ENCODE data around the gene CALM1.

The CALM1 gene

DNA sequence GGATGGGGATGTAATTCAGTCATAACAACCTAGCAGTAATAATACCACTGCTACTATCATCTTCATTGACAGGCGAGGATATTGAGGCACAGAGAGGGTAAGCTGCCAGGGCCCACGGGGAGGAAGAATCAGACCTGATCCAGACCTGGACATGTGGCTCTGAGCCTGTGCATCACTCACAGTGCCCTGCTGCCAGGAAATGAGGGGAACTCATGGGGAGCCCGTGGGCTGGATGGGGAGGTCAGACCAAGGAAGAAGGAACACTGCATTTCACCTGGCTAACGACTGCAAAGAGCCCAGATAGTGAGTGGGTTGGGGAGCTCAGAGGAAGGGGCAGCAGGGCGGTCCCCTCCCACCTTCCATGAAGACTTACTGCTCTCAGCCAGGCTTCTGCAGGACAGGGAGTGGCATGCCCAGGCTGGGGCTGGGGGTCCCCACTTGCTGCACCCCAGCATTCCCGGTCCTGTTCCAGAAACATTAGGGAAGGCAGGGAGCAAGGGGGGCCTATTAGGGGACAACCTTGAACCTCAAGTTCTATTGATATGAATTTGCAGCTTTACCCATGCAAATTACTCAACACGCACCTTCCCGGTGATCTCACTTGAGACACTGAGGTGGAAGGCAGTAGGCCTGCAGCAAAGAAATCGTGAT is 37.7 kb downstream of the CALM1 start:
- no peak overlapping the region for H3K4me3 ChIP-seq (ENCODE audit: low read depth, low read length)
- TF ChIP-seq, protein P1, sequence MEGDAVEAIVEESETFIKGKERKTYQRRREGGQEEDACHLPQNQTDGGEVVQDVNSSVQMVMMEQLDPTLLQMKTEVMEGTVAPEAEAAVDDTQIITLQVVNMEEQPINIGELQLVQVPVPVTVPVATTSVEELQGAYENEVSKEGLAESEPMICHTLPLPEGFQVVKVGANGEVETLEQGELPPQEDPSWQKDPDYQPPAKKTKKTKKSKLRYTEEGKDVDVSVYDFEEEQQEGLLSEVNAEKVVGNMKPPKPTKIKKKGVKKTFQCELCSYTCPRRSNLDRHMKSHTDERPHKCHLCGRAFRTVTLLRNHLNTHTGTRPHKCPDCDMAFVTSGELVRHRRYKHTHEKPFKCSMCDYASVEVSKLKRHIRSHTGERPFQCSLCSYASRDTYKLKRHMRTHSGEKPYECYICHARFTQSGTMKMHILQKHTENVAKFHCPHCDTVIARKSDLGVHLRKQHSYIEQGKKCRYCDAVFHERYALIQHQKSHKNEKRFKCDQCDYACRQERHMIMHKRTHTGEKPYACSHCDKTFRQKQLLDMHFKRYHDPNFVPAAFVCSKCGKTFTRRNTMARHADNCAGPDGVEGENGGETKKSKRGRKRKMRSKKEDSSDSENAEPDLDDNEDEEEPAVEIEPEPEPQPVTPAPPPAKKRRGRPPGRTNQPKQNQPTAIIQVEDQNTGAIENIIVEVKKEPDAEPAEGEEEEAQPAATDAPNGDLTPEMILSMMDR (IDR thresholded peaks at IDR 0.05; ENCODE audit: insufficient read depth, low read depth, low read length, missing control alignments), result no peak

DNA sequence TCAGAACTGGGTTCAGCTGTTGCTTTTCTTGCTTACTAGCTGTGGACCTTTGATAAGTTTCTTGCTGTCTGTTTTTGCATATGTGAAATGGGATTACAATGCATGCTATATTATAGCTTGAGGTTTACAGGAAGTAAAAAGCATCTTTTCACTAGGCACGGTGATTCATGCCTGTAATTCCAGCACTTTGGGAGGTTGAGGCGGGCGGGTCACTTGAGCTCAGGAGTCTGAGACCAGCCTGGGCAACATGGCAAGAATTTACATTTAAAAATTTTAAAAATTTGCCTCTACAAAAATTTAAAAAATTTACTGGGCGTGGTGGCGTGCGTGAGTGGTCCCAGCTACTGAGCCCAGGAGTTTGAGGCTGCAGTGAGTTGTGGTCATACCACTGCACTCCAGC is 42.0 kb downstream of the CALM1 start:
- DNase-seq (ENCODE audit: low read depth), result no peak
- TF ChIP-seq, protein P1 (IDR thresholded peaks at IDR 0.05; ENCODE audit: insufficient read depth, low read depth, low read length, missing control alignments), result no peak
- H3K4me3 ChIP-seq (ENCODE audit: low read depth, low read length), result no peak overlapping the region

More for the DNA sequence above, 37.7 kb downstream of the CALM1 start:
- DNase-seq (ENCODE audit: low read depth), result no peak

DNA sequence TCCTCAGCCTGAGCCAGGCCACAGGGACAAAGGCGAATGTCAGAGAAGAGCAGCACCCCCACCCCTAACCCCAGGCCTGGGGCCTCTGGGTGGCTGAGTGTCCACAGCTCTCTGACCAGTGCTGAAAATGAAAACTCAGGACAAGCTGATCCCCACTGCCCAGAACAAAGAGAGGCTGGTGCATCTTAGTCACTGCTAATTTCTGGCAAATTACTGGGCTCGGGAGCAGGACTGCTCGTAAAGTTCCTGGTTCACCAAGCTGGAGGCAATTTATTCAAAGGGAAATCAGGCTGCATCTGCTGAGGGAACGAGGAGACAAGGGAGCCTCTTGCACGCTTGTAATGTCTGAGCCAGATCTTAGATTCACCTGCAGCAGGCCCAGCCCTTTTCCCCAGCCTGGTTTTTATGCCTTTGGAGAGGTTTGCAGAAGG is 43.2 kb downstream of the CALM1 start:
- TF ChIP-seq, protein P1 (IDR thresholded peaks at IDR 0.05; ENCODE audit: insufficient read depth, low read depth, low read length, missing control alignments), result no peak
- DNase-seq (ENCODE audit: low read depth), result no peak
- H3K4me3 ChIP-seq (ENCODE audit: low read depth, low read length), result no peak overlapping the region

DNA sequence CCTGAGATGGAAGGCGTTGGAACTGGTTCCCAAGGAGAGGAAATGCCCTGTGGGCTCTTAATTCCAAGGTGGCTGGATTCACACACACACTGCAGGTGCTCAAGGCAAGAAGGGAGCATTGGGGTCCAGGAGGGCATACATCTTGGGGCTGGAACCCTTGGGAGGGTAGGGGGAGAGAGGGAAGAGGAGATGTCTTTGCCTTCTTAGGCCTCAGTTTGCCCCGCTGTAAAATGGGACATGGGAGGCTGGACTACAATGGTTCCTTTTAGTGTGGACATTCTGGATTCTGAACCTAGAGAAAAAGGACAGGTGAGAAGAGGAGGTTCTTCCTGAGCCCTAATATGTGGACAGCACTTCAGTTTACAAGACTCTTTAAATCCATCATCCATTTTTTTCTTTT is 43.8 kb downstream of the CALM1 start:
- TF ChIP-seq, protein P1 (IDR thresholded peaks at IDR 0.05; ENCODE audit: insufficient read depth, low read depth, low read length, missing control alignments), result no peak
- DNase-seq (ENCODE audit: low read depth), result no peak
- no peak overlapping the region for H3K4me3 ChIP-seq (ENCODE audit: low read depth, low read length)

DNA sequence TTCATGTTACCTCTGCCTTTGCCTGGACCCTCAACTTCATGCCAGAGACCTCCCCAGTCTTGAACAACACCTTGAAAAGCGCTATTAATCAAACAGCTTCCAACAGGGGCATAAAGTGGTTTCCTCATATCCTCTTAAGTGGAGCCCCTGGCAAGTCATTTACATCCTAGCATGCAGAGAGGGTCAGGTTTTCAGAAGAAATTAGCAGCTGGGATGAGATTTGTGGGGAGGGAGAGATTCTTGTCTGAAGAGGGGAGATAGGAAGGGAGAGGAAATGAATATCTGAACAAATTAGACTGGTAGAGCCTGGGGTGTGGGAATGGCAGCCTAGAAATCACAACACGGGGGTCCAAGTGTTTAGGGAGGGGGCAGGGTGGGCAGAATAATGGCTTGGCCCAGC is 45.6 kb downstream of the CALM1 start:
- TF ChIP-seq, protein P1 (IDR thresholded peaks at IDR 0.05; ENCODE audit: insufficient read depth, low read depth, low read length, missing control alignments), result no peak
- H3K4me3 ChIP-seq (ENCODE audit: low read depth, low read length), result no peak overlapping the region
- DNase-seq (ENCODE audit: low read depth), result no peak

DNA sequence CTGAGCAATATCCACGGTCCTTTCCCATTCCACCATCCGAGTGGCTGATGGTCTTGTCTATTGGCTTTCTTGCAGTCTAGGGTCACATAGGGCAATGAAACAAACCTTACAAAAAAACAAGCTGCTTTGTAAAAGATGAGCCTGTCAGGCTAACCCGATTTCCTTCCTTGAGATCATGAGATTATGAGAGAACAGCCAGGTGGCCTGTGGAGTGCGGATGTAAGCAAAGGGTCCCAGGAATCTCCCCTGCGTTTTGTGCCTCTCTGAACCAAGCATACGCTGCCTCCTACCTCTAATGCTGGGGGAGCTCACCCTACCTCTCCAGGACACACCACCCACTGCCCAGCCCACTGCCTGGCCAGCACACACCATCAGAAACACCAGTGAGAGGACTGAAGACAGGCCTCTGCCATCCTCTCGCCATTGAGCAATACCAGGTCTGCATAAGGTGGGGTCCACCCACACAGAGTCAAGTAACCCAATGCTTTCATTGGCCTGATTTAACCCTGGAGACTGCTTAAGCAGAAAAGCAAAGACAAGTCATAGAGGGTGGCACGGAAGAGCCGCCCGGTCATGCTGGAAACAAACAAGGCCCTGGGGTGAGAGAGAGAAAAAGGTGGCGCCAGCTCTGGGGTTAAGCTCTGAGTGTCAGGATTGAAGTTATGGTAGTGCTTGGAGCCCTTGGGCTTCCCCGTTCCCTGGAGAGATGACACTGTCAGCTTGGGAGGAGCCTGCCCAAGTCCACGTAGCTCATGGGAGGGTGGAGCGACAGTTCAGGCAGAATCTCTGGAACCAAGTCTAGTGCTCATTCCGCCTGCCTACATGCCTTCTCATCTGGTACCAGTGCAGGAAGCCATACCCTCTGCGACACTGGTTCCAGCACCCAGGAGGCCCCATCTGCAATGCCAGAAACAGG is 46.6 kb downstream of the CALM1 start:
- DNase-seq (ENCODE audit: low read depth), result no peak
- TF ChIP-seq, protein P1 (IDR thresholded peaks at IDR 0.05; ENCODE audit: insufficient read depth, low read depth, low read length, missing control alignments), result no peak
- no peak overlapping the region for H3K4me3 ChIP-seq (ENCODE audit: low read depth, low read length)
